Calu3 (cell line): Measurements from ENCODE around the gene NEU4. TPM values are rescaled to one million over a fixed set of nuclear protein-coding genes. Genes with fewer than 3 reads are reported as not detected.
"Not testable (repeated sequence)": the region's sequence is repeated elsewhere in the genome, so short reads cannot be mapped to it uniquely, and the experiment has no call there.

Experiments
- BruUV-seq: library from RNA; stranded (reverse); fragments of 400-500 nt; replicated peaks from 2 replicates; lab custom pipeline; 2021; lab: Mats Ljungman, UMichigan
- CTCF ChIA-PET: fragments of 300-600 bp; sonication (Branson Sonifier 250); formaldehyde crosslinking; loops from one replicate; lab custom pipeline; 2022; ENCODE audit warnings: antibody characterized with exemption; lab: Charles Lee
- DNase-seq: peaks from one replicate; pipeline ENCODE4 v3.0.0; 2022
- H3K27ac Mint-ChIP-seq: one replicate; pipeline ENCODE4 v1.8.0; 2022; ENCODE audit warnings: mixed read lengths; ENCODE audit not compliant: unreplicated experiment
- H3K27me3 Mint-ChIP-seq: one replicate; pipeline ENCODE4 v1.8.0; 2022; ENCODE audit warnings: mixed read lengths; ENCODE audit not compliant: unreplicated experiment
- H3K36me3 Mint-ChIP-seq: one replicate; pipeline ENCODE4 v1.8.0; 2022; ENCODE audit warnings: mild to moderate bottlenecking, moderate library complexity, mixed read lengths; ENCODE audit not compliant: insufficient read depth, unreplicated experiment
- H3K4me1 Mint-ChIP-seq: one replicate; pipeline ENCODE4 v1.8.0; 2022; ENCODE audit warnings: mild to moderate bottlenecking, low read depth, mixed read lengths; ENCODE audit not compliant: unreplicated experiment
- H3K4me3 Mint-ChIP-seq: one replicate; pipeline ENCODE4 v1.8.0; 2022; ENCODE audit warnings: mild to moderate bottlenecking, low read depth, moderate library complexity, mixed read lengths; ENCODE audit not compliant: unreplicated experiment
- H3K9me3 Mint-ChIP-seq: one replicate; pipeline ENCODE4 v1.8.0; 2022; ENCODE audit warnings: low read depth, mixed read lengths; ENCODE audit not compliant: unreplicated experiment
- intact Hi-C: fragments of 100-400 bp; cut with micrococcal nuclease; formaldehyde crosslinking; loops from one replicate; pipeline ENCODE4 v1.10.0; 2022; ENCODE audit not compliant: unreplicated experiment
- total RNA-seq: library from RNA; stranded (reverse); gene quantifications from 2 replicates; pipeline ENCODE4 v1.2.3, GENCODE V29; 2022
- TF ChIP-seq, protein P1 (sequence below): fragments of 200-600 bp; IDR thresholded peaks from one replicate; pipeline ENCODE4 v1.8.0; 2022; ENCODE audit warnings: antibody characterized with exemption; ENCODE audit not compliant: unreplicated experiment

NEU4 gene
- total RNA-seq, 1 experiment from 2014 or later: 0.14 TPM

DNA sequence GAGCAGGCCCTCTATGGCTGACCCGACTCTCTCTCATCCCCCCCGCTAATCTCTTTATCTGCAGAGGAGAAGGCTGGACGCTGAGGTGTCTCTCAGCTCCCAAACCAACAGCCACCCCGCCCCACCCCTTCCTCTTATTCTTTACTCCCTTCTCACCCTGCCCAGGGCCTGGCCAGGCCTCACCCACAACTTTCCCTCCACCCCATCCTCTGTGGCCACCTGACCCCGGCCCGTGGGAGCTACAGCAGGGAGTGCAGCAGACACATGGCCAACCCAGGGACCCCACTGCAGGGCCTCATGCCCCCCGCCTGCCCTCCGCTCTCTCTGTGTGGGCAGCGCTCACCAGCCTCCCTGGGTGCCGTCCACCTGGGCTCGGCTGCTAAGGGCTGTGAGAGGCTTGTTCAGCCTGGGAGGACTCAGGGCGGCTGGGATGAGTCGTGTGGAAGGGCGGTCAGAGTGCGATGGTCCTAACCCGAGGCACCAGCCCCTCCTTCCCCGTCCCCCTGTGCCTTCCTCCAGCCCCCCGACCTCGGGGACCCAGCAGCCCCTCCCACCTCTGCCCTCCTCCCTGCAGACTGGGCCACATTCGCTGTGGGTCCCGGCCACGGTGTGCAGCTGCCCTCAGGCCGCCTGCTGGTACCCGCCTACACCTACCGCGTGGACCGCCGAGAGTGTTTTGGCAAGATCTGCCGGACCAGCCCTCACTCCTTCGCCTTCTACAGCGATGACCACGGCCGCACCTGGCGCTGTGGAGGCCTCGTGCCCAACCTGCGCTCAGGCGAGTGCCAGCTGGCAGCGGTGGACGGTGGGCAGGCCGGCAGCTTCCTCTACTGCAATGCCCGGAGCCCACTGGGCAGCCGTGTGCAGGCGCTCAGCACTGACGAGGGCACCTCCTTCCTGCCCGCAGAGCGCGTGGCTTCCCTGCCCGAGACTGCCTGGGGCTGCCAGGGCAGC lies 6.8 kb downstream of the NEU4 start:
- Mint-ChIP-seq H3K27me3 (peaks cover 37% of the 10 kb centered on the region), H3K4me1 (no peaks in the 10 kb centered on the region), H3K27ac (no peak overlapping the region), H3K36me3 (no peaks in the 10 kb centered on the region), H3K9me3 (peaks cover 3% of the 10 kb centered on the region), H3K4me3 (no peak overlapping the region)
- intact Hi-C loops: no loop called here
- CTCF ChIA-PET: no interaction called here
- no peak for DNase-seq
- TF ChIP-seq, protein P1, sequence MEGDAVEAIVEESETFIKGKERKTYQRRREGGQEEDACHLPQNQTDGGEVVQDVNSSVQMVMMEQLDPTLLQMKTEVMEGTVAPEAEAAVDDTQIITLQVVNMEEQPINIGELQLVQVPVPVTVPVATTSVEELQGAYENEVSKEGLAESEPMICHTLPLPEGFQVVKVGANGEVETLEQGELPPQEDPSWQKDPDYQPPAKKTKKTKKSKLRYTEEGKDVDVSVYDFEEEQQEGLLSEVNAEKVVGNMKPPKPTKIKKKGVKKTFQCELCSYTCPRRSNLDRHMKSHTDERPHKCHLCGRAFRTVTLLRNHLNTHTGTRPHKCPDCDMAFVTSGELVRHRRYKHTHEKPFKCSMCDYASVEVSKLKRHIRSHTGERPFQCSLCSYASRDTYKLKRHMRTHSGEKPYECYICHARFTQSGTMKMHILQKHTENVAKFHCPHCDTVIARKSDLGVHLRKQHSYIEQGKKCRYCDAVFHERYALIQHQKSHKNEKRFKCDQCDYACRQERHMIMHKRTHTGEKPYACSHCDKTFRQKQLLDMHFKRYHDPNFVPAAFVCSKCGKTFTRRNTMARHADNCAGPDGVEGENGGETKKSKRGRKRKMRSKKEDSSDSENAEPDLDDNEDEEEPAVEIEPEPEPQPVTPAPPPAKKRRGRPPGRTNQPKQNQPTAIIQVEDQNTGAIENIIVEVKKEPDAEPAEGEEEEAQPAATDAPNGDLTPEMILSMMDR: no peak
- no TSS peak for BruUV-seq

- H3K27ac Mint-ChIP-seq: no peak overlapping the region
- H3K27me3 Mint-ChIP-seq: peaks cover 37% of the 10 kb centered on the region
- H3K36me3 Mint-ChIP-seq: no peaks in the 10 kb centered on the region
- CTCF ChIA-PET: no interaction called here
- peaks cover 3% of the 10 kb centered on the region for H3K9me3 Mint-ChIP-seq
- no peak for DNase-seq
- TF ChIP-seq, protein P1: no peak
- H3K4me3 Mint-ChIP-seq: no peak overlapping the region
- H3K4me1 Mint-ChIP-seq: no peaks in the 10 kb centered on the region
- intact Hi-C loops: no loop called here
- BruUV-seq: no TSS peak
Measured at GRCh38 chr2:241816431-241817121, 7.6 kb downstream of the NEU4 start.

DNA sequence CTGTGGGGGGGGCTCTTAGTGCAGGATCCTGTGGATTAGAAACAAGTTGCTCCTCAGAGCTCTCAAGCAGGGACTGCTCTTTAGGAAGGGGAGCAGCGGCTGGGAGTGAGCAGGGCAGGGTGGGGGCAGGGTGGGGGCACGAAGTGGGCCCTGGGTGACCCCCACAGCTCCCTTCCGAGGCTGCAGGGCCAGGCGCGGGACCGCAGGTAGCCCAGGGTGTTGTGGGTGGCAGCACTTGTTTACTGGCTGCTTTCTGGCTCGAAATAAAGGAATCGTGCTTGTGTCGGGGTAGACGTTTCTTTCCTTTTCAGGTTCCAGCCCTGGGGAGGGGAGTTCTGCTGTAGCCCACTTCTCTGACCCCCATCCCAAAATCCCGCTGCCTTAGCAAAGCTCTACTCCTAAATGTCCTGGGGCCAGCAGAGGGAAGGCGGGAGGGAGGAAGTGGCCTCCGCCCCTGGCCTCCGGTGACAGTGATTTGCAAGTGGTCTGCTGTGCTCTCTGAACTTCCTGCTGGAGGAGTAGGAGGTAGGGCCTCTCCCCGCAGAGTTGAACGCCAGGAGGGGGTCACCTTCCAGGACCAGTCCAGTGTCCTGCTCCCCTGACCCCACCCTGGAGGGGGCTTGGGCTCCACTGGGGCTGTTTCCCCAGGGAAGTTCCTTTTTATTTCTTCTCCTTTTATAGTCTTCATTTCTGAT lies 8.3 kb downstream of the NEU4 start:
- Mint-ChIP-seq H3K9me3 (peaks cover 3% of the 10 kb centered on the region), H3K4me3 (no peak overlapping the region), H3K4me1 (no peaks in the 10 kb centered on the region), H3K36me3 (no peaks in the 10 kb centered on the region), H3K27me3 (peaks cover 38% of the 10 kb centered on the region), H3K27ac (no peak overlapping the region)
- TF ChIP-seq, protein P1: no peak
- CTCF ChIA-PET: no interaction called here
- DNase-seq: no peak
- intact Hi-C loops: no loop called here
- no TSS peak for BruUV-seq

GRCh38 chr2:241817821-241818215 lies 8.8 kb downstream of the NEU4 start:
- H3K4me3 Mint-ChIP-seq, H3K36me3 Mint-ChIP-seq, H3K4me1 Mint-ChIP-seq, H3K27ac Mint-ChIP-seq, intact Hi-C loops, H3K9me3 Mint-ChIP-seq, CTCF ChIA-PET, BruUV-seq, DNase-seq: not testable (repeated sequence)
- H3K27me3 Mint-ChIP-seq: peaks cover 44% of the 10 kb centered on the region
